Measurements from ENCODE around the gene DACH1. TPM values are rescaled to one million over a fixed set of nuclear protein-coding genes. Genes with fewer than 3 reads are reported as not detected.

DACH1 gene
- total and polyA plus RNA-seq, 4 donors: 9.9 to 30.3 (median 21.1) TPM

DNA sequence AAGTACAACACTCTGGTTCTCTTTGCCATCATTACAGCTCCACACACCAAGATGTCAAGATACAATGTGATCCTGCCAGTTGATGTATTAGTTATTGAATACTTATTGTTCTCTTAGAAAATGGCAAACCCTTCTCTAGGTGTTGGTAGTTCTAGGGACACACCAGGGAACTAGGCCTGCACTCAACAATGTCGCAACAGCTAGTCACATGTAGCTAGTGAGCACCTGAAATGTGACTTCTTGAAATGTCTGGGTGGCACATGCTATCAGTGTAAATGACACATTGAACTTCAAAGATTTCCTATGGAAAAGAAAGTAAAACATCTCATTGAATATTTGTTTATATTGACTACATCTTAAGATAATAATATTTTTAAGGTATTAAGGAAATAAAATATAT lies 49.7 kb downstream of the DACH1 start:
- Histone ChIP-seq H3K27me3 (ENCODE audit: control insufficient read depth, insufficient read depth, low read length) (no peaks in the 10 kb centered on the region), H3K36me3 (ENCODE audit: control insufficient read depth, insufficient read depth, low read length) (no peaks in the 10 kb centered on the region)
- WGBS (ENCODE audit: insufficient coverage): 100% methylated on average over 1 of the region's 1 CpG

DNA sequence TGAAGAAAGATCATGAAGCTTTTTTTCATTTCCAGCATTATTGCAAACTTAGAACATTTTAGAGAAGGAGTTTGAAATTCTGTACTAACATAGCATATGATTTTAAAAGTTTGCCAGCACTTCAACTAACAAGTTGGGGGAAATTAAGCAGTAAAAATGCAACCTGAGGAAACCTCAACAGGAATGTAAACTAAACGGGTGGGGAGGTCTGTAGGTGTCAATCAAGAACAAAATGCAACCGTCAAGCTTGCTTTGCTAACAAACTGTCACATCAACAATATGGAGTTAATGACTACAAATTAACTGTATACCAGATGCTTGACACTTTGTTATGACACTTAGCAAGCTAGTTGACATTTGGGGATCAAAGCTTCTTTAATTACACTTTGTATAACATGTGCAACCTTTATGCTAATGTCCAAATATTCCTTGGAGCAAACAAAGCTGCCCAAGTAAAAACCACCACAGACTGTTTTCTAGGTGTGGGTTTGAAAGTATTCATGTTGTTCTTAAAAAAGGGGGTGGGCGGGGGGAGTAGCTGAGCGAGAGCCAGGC lies 52.1 kb downstream of the DACH1 start:
- Histone ChIP-seq H3K27me3 (ENCODE audit: control insufficient read depth, insufficient read depth, low read length) (no peaks in the 10 kb centered on the region), H3K36me3 (ENCODE audit: control insufficient read depth, insufficient read depth, low read length) (no peaks in the 10 kb centered on the region), H3K4me1 (ENCODE audit: control insufficient read depth, insufficient read depth, low read length) (no peaks in the 10 kb centered on the region), H3K4me3 (ENCODE audit: low read depth, low read length) (no peak overlapping the region), H3K27ac (ENCODE audit: low read depth, low read length) (no peak overlapping the region), H3K9me3 (ENCODE audit: control insufficient read depth, insufficient read depth, low read length) (no peaks in the 10 kb centered on the region)
- DNase-seq (ENCODE audit: low read depth in 4 of 6, low spot score in 6 of 6): peak in 1 of 6 donors; percentile 76
- WGBS (ENCODE audit: insufficient coverage): no CpG with 5 or more reads among the region's 4 CpGs

More for the DNA sequence above, 49.7 kb downstream of the DACH1 start:
- Histone ChIP-seq H3K27ac (ENCODE audit: low read depth, low read length) (no peak overlapping the region), H3K4me1 (ENCODE audit: control insufficient read depth, insufficient read depth, low read length) (no peaks in the 10 kb centered on the region), H3K9me3 (ENCODE audit: control insufficient read depth, insufficient read depth, low read length) (no peaks in the 10 kb centered on the region), H3K4me3 (ENCODE audit: low read depth, low read length) (no peak overlapping the region)
- DNase-seq (ENCODE audit: low read depth in 4 of 6, low spot score in 6 of 6): no peak

DNA sequence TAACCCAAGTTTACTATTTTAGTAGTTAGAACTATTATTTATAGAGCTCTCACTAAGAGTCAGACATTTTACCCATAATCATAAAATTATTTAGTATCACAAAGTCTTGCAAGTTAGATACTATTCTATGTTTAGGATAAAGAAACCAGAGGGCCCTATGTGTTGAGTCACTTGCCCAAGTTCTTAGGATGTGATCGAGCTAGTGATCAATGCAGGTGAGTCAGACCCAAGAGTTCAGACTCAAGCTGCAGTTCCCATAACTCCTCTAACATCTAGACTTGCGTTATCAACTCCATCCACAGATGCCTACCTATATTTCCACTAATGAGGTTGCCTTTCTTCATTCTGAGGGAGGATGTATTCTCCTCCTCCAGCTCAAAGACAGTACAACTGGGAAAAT lies 53.8 kb downstream of the DACH1 start:
- Histone ChIP-seq H3K36me3 (ENCODE audit: control insufficient read depth, insufficient read depth, low read length) (no peaks in the 10 kb centered on the region), H3K27ac (ENCODE audit: low read depth, low read length) (no peak overlapping the region), H3K4me3 (ENCODE audit: low read depth, low read length) (no peak overlapping the region), H3K9me3 (ENCODE audit: control insufficient read depth, insufficient read depth, low read length) (no peaks in the 10 kb centered on the region), H3K27me3 (ENCODE audit: control insufficient read depth, insufficient read depth, low read length) (no peaks in the 10 kb centered on the region), H3K4me1 (ENCODE audit: control insufficient read depth, insufficient read depth, low read length) (no peaks in the 10 kb centered on the region)
- no peak for DNase-seq (ENCODE audit: low read depth in 4 of 6, low spot score in 6 of 6)
- WGBS (ENCODE audit: insufficient coverage): no CpG with 5 or more reads among the region's 2 CpGs

DNA sequence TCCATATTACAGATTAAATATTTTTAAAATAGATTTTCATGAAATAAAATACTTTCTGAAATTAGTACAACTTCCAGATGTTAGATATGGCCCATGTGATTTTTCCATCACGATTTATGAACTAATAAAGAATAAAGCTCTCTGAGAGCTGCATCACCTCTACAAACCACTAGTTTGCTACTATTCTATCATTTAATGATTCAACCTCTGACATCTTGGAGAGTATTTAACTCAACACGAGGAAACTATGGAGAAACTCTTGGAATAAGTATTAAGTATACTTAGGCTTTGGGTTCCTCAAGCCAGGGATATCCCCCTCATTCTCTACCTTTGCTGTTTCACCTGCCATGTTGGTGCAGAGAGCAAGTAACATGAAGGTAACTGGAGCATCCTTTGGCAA lies 55.7 kb downstream of the DACH1 start:
- H3K27ac ChIP-seq (ENCODE audit: low read depth, low read length): no peak overlapping the region
- DNase-seq (ENCODE audit: low read depth in 4 of 6, low spot score in 6 of 6): no peak
- no peak overlapping the region for H3K4me3 ChIP-seq (ENCODE audit: low read depth, low read length)
- WGBS (ENCODE audit: insufficient coverage): 100% methylated on average over 1 of the region's 2 CpGs
- no peaks in the 10 kb centered on the region for H3K27me3 ChIP-seq (ENCODE audit: control insufficient read depth, insufficient read depth, low read length)
- H3K9me3 ChIP-seq (ENCODE audit: control insufficient read depth, insufficient read depth, low read length): no peaks in the 10 kb centered on the region
- no peaks in the 10 kb centered on the region for H3K36me3 ChIP-seq (ENCODE audit: control insufficient read depth, insufficient read depth, low read length)
- no peaks in the 10 kb centered on the region for H3K4me1 ChIP-seq (ENCODE audit: control insufficient read depth, insufficient read depth, low read length)

DNA sequence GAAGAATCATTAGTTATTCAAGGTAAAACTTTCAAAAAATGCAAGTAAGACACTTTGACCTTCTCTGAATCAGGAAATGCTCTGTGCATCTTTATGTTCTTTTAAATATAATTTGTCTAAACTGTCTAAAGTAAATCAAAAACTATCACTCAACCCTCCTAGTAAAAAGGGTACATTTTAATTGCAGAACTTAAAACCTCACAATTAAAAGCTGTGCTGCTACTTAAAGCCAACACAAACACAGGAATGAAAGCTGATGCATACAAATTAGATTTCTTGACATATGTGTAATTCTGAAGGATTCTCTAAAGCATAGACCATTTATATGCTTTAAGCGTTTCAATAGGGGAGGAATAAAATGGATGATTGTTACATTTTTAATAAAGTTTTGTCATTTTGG lies 58.3 kb downstream of the DACH1 start:
- Histone ChIP-seq H3K4me3 (ENCODE audit: low read depth, low read length) (no peak overlapping the region), H3K4me1 (ENCODE audit: control insufficient read depth, insufficient read depth, low read length) (no peaks in the 10 kb centered on the region), H3K27me3 (ENCODE audit: control insufficient read depth, insufficient read depth, low read length) (no peaks in the 10 kb centered on the region), H3K36me3 (ENCODE audit: control insufficient read depth, insufficient read depth, low read length) (no peaks in the 10 kb centered on the region), H3K9me3 (ENCODE audit: control insufficient read depth, insufficient read depth, low read length) (no peaks in the 10 kb centered on the region), H3K27ac (ENCODE audit: low read depth, low read length) (no peak overlapping the region)
- WGBS (ENCODE audit: insufficient coverage): no CpG with 5 or more reads among the region's 1 CpG
- no peak for DNase-seq (ENCODE audit: low read depth in 4 of 6, low spot score in 6 of 6)

DNA sequence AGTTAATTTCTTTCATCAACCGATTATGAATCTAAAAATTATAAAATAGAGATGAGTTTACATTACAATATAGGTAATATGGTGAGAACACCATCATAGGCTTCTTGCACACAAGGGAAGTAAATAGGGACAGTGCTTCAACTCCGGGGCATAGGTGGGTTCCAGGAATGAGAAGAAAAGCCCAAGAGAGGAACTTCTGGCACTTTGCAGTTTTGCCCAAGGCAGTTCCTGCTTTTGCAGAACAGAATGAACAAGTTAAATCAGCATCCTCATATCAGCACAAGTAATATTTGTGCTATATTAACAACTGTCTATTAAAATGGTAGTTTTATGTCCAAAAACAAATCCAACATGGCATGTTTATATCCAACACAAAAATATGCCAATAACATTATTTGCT lies 60.1 kb downstream of the DACH1 start:
- no peak overlapping the region for H3K4me3 ChIP-seq (ENCODE audit: low read depth, low read length)
- H3K9me3 ChIP-seq (ENCODE audit: control insufficient read depth, insufficient read depth, low read length): no peaks in the 10 kb centered on the region
- H3K4me1 ChIP-seq (ENCODE audit: control insufficient read depth, insufficient read depth, low read length): no peaks in the 10 kb centered on the region
- DNase-seq (ENCODE audit: low read depth in 4 of 6, low spot score in 6 of 6): no peak
- no peak overlapping the region for H3K27ac ChIP-seq (ENCODE audit: low read depth, low read length)
- no CpG with 5 or more reads among the region's 2 CpGs for WGBS (ENCODE audit: insufficient coverage)
- H3K36me3 ChIP-seq (ENCODE audit: control insufficient read depth, insufficient read depth, low read length): no peaks in the 10 kb centered on the region
- no peaks in the 10 kb centered on the region for H3K27me3 ChIP-seq (ENCODE audit: control insufficient read depth, insufficient read depth, low read length)

DNA sequence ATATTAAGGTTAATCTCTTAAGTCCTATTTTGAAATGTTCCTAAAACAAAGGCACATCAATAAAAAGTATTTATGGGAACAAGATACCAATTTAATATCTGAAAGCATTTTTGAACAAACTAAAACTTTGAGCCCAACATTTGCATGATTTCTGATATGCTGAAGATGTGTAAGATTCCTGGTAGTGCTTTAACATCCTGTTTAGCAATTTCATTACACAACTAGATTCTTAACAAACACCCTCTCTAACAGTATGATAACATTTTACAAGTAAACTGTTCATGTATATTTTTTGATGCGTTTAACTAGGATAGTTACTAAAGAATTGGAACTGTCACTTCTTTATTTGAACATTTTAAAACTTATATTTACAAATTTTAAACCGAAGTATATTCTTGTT lies 63.9 kb downstream of the DACH1 start:
- no peak overlapping the region for H3K4me3 ChIP-seq (ENCODE audit: low read depth, low read length)
- no CpG with 5 or more reads among the region's 2 CpGs for whole genome bisulfite sequencing (ENCODE audit: insufficient coverage)
- H3K4me1 ChIP-seq (ENCODE audit: control insufficient read depth, insufficient read depth, low read length): no peaks in the 10 kb centered on the region
- H3K27ac ChIP-seq (ENCODE audit: low read depth, low read length): no peak overlapping the region
- no peak for DNase-seq (ENCODE audit: low read depth in 4 of 6, low spot score in 6 of 6)
- no peaks in the 10 kb centered on the region for H3K9me3 ChIP-seq (ENCODE audit: control insufficient read depth, insufficient read depth, low read length)
- H3K27me3 ChIP-seq (ENCODE audit: control insufficient read depth, insufficient read depth, low read length): no peaks in the 10 kb centered on the region
- no peaks in the 10 kb centered on the region for H3K36me3 ChIP-seq (ENCODE audit: control insufficient read depth, insufficient read depth, low read length)

DNA sequence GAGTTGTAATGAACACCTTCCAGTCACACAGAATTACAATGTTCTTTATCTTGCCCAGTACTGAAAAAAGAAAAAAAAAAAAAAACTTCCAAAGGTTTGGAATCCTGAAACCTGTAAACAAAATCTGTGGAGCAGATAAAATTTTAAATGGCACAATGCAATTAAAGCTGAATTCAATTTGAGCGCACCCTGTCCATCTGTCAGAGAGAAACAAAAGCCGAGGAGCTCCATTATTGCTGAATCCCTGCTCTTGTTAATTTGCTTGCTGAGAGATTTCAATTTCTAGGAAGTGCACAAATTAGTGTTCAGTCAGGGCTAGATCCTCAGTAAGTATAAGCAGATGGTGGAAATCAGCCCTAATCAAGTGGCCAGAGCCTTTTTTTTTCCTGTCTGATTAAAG lies 65.2 kb downstream of the DACH1 start:
- DNase-seq (ENCODE audit: low read depth in 4 of 6, low spot score in 6 of 6): peak in 2 of 6 donors; percentile 77 to 86
- WGBS (ENCODE audit: insufficient coverage): 34% methylated on average over 2 of the region's 2 CpGs
- no peaks in the 10 kb centered on the region for H3K36me3 ChIP-seq (ENCODE audit: control insufficient read depth, insufficient read depth, low read length)
- no peak overlapping the region for H3K27ac ChIP-seq (ENCODE audit: low read depth, low read length)
- H3K27me3 ChIP-seq (ENCODE audit: control insufficient read depth, insufficient read depth, low read length): no peaks in the 10 kb centered on the region
- H3K4me3 ChIP-seq (ENCODE audit: low read depth, low read length): no peak overlapping the region
- no peaks in the 10 kb centered on the region for H3K4me1 ChIP-seq (ENCODE audit: control insufficient read depth, insufficient read depth, low read length)
- H3K9me3 ChIP-seq (ENCODE audit: control insufficient read depth, insufficient read depth, low read length): no peaks in the 10 kb centered on the region

DNA sequence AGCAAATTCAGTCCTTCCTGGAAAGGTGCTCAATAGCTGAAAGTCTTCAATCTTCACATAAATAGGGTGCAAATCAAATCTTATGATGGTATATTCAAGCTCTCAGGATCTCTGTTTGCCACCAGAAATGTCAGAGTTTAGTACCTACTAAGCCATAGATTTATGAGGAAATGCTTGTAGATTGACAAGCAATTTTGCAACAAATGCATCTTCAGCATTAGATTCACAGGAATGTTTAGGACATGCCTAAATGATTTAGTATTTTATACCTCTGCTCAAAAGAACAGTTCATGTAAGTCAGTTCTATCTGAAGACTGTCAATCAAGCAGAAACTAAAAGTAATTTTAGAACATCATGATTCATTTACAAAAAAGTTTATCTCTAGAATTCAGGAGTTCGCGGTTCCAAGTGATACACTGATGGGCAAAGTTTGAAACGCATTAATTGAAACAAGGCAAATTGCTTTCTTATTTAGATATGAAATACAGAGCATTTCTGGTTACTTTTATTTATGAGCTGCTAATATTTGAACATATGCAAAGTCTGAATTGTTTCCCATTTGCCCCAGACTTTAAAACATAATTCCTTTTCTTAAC lies 65.7 kb downstream of the DACH1 start:
- Histone ChIP-seq H3K4me3 (ENCODE audit: low read depth, low read length) (no peak overlapping the region), H3K9me3 (ENCODE audit: control insufficient read depth, insufficient read depth, low read length) (no peaks in the 10 kb centered on the region), H3K27me3 (ENCODE audit: control insufficient read depth, insufficient read depth, low read length) (no peaks in the 10 kb centered on the region), H3K4me1 (ENCODE audit: control insufficient read depth, insufficient read depth, low read length) (no peaks in the 10 kb centered on the region), H3K27ac (ENCODE audit: low read depth, low read length) (no peak overlapping the region), H3K36me3 (ENCODE audit: control insufficient read depth, insufficient read depth, low read length) (no peaks in the 10 kb centered on the region)
- WGBS (ENCODE audit: insufficient coverage): no CpG with 5 or more reads among the region's 3 CpGs
- DNase-seq (ENCODE audit: low read depth in 4 of 6, low spot score in 6 of 6): no peak

DNA sequence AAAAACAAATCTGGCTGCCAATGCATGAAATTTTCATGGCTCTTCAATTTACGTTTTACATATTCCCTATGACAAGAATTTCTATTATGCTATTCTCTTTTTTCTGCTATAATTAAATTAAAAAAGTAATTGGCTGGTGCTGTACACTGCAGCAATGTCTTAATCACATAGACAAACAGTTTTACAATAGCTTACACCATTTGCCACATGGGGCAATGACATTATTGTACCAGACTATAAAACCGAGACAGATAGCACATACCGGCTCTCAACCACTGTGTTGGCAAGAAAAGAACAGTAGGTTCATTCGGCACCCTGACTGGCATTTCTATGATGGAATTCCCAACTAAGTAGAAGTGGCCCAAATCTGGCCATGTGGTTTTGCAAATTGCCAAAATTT lies 67.7 kb downstream of the DACH1 start:
- Histone ChIP-seq H3K9me3 (ENCODE audit: control insufficient read depth, insufficient read depth, low read length) (no peaks in the 10 kb centered on the region), H3K4me3 (ENCODE audit: low read depth, low read length) (no peak overlapping the region), H3K27me3 (ENCODE audit: control insufficient read depth, insufficient read depth, low read length) (no peaks in the 10 kb centered on the region), H3K36me3 (ENCODE audit: control insufficient read depth, insufficient read depth, low read length) (no peaks in the 10 kb centered on the region), H3K4me1 (ENCODE audit: control insufficient read depth, insufficient read depth, low read length) (no peaks in the 10 kb centered on the region), H3K27ac (ENCODE audit: low read depth, low read length) (no peak overlapping the region)
- 46% methylated on average over 2 of the region's 4 CpGs for WGBS (ENCODE audit: insufficient coverage)
- peak in 2 of 6 donors; percentile 13 to 78 for DNase-seq (ENCODE audit: low read depth in 4 of 6, low spot score in 6 of 6)
